Measurements from ENCODE around the gene IL19.

IL19 gene

DNA sequence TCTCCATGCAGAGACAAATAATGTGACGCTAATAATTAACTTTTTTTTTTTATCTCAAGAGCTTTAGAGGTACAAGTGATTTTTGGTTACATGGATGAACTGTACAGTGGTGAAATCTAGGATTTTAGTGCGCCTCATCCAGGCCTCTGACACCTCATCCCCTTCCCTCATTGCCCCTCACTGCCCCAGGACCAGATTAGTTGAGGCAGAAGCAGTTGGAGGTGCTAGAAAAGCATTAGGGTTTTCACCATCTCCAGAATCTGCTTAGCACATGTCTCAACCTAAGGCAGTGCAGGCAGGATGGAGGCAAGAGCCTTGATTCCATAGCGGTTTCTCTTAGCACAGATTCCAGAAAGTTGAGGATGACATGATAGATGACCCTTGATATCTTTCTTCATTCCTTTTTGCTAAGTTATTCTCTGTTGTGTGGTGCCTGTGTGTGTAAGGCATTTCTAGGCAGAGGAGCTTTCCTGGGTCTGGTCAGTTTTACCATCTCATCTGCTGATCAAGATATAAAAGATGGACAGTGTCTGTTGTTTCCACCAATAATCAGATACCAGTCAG, 18.0 kb downstream of the IL19 start:
- no peak overlapping the region for H3K27ac Mint-ChIP-seq
- H3K9me3 Mint-ChIP-seq = no peaks in the 10 kb centered on the region
- peaks cover 56% of the 10 kb centered on the region for H3K4me1 Mint-ChIP-seq

DNA sequence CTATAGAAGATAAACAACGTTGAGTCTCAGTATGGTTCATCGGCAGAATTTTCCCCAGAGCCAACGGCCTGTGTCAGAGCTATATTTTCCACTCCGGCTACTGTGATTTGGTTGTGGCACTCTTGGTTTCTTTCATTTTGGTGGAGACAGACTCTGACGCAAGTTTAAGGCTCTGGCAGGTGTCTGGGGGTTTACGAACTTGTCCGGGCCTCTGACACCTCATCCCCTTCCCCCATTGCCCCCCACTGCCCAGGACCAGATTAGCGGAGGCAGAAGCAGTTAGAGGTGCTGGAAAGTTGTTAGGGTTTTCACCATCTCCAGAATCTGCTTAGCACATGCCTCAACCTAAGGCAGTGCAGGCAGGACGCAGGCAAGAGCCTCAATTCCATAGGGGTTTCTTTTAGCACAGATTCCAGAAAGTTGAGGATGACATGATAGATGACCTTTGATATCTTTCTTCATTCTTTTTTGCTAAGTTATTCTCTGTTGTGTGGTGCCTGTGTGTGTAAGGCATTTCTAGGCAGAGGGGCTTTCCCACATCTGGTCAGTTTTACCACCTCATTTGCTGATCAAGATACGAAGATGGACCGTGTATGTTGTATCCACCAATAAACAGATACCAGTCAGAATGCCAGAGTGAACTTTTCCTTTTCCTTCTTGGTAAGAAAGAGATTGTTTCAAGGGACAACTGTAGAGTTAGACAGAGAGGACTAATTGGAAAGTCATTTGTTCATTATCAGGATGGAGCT, 20.1 kb downstream of the IL19 start:
- H3K36me3 Mint-ChIP-seq (ENCODE audit: low read depth) = no peaks in the 10 kb centered on the region
- peaks cover 3% of the 10 kb centered on the region for H3K9me3 Mint-ChIP-seq
- H3K27ac Mint-ChIP-seq = no peak overlapping the region
- no peak for DNase-seq
- H3K27me3 Mint-ChIP-seq (ENCODE audit: low read depth, poor library complexity) = peaks cover 4% of the 10 kb centered on the region
- H3K4me1 Mint-ChIP-seq = peaks cover 46% of the 10 kb centered on the region
- no peak overlapping the region for H3K4me3 Mint-ChIP-seq
- TF ChIP-seq, protein P1, sequence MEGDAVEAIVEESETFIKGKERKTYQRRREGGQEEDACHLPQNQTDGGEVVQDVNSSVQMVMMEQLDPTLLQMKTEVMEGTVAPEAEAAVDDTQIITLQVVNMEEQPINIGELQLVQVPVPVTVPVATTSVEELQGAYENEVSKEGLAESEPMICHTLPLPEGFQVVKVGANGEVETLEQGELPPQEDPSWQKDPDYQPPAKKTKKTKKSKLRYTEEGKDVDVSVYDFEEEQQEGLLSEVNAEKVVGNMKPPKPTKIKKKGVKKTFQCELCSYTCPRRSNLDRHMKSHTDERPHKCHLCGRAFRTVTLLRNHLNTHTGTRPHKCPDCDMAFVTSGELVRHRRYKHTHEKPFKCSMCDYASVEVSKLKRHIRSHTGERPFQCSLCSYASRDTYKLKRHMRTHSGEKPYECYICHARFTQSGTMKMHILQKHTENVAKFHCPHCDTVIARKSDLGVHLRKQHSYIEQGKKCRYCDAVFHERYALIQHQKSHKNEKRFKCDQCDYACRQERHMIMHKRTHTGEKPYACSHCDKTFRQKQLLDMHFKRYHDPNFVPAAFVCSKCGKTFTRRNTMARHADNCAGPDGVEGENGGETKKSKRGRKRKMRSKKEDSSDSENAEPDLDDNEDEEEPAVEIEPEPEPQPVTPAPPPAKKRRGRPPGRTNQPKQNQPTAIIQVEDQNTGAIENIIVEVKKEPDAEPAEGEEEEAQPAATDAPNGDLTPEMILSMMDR (IDR thresholded peaks at IDR 0.05) = no peak

More for the DNA sequence above, 18.0 kb downstream of the IL19 start:
- TF ChIP-seq, protein P1 (IDR thresholded peaks at IDR 0.05) = no peak
- no peak for DNase-seq
- H3K27me3 Mint-ChIP-seq (ENCODE audit: low read depth, poor library complexity) = peaks cover 7% of the 10 kb centered on the region
- no peak overlapping the region for H3K4me3 Mint-ChIP-seq
- no peaks in the 10 kb centered on the region for H3K36me3 Mint-ChIP-seq (ENCODE audit: low read depth)

DNA sequence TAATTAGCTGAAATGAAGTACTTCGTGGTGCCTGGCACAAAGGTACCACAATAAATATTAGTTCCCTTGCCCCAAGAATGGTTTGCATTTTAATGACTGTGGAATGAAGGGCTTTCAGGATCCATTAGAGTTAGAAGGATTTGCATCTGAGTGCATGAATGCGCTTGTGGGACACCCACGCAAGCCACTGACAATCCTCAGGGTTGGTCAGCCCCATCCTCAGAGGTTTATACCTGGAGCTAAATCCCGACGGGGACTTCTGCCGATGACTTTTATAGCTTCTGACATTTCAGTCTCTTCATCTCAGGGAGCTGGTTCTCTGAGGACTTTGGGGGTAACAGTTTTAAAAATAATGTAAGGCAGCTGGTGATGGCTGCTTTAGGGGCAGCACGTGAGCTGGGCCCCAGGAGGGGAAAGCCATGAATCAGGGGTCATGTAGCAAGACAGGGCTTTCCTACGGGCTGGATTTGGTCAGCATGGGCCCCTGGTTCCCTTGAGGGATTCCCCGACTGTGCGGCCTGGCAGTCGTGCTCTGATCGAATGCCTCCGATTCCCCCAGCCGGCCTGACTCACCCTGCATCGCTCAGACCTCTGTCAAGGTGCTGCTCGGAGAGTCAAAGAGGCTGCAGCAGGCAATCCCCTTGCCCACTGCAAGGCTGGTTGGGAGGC, 22.5 kb downstream of the IL19 start:
- Mint-ChIP-seq H3K27ac (no peak overlapping the region), H3K4me1 (peaks cover 44% of the 10 kb centered on the region), H3K36me3 (ENCODE audit: low read depth) (no peaks in the 10 kb centered on the region), H3K9me3 (peaks cover 3% of the 10 kb centered on the region), H3K4me3 (no peak overlapping the region), H3K27me3 (ENCODE audit: low read depth, poor library complexity) (peaks cover 4% of the 10 kb centered on the region)
- TF ChIP-seq, protein P1 (IDR thresholded peaks at IDR 0.05) = no peak
- DNase-seq = no peak

DNA sequence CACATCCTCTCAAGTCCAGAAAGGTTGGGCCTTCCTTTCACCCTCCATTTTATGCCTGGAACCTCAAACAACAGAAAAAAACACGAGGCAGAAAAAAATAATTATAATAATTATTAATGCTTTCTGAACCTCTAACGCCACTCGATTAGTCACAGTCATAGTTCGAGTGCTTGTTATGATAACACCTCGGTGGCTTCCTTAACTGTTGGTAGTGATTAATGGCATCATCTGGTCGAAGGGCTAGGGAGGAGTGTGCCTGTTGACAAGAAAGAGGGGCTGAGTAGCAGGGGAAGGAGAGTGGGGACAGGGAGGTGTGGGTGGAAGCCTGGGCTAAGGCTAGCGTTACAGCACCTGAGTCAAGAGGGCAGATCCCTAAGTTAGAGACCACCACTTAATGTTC, 23.0 kb downstream of the IL19 start:
- TF ChIP-seq, protein P1 (IDR thresholded peaks at IDR 0.05) = no peak
- no peak for DNase-seq
- peak overlapping the region; percentile 19 for H3K27ac Mint-ChIP-seq

DNA sequence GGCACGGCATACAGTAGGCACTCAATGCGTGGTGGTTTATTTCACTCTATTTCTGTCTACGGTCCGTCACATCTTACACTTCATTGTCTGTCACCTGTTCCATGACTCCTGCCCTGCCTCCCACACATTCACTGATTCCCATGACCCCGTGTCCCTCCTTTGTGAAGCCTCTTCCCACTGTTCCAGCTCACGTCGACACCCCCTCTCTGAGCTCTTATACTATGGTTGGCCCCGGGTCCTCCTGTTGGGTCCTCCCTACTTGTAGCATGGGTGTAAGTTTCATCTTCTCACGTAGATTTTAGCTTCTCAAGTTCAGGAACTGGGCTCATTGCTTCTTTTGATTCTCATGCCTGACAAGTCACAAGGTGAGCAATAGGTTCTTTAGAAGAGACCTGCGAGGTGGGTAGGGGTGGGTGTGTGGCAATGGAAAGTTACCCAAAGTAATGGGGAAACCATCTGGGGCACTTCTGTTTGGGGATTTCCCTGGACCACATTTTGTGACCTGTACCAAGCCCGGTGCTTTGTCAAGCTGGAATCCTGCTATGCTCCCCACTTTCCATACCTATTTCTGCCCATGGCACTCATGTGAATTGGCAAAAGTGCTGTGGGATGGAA, 23.8 kb downstream of the IL19 start:
- Mint-ChIP-seq H3K36me3 (ENCODE audit: low read depth) (no peaks in the 10 kb centered on the region), H3K27ac (no peak overlapping the region), H3K27me3 (ENCODE audit: low read depth, poor library complexity) (peaks cover 4% of the 10 kb centered on the region), H3K4me3 (no peak overlapping the region), H3K9me3 (peaks cover 3% of the 10 kb centered on the region), H3K4me1 (peaks cover 54% of the 10 kb centered on the region)
- TF ChIP-seq, protein P1 (IDR thresholded peaks at IDR 0.05) = no peak
- DNase-seq = no peak

More for the DNA sequence above, 23.0 kb downstream of the IL19 start:
- Mint-ChIP-seq H3K4me3 (no peak overlapping the region), H3K4me1 (peaks cover 48% of the 10 kb centered on the region), H3K9me3 (peaks cover 3% of the 10 kb centered on the region), H3K27me3 (ENCODE audit: low read depth, poor library complexity) (peaks cover 4% of the 10 kb centered on the region), H3K36me3 (ENCODE audit: low read depth) (no peaks in the 10 kb centered on the region)
